ENCODE results near the gene TBK1.

Gene TBK1

GRCh38 chr12:64452559-64453329, 824 bp downstream of the TBK1 start:
- peak; percentile 14 for DNase-seq (ENCODE audit: low spot score)

DNA sequence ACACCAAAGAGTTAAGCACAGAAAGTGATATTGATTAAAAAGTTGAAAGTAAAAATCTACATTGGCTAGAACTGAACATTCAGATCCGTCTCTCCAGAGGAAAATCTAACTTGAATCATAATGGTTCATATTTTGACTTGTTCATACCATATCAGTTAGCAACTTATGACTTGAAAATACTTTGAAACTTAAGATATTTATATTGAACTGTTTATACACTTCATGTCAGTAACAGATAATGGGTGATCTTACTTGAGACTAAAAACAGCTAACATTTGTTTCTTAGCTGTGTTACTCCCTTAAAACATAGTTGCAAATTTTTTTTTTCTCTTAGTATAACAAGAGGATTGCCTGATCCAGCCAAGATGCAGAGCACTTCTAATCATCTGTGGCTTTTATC, 3.6 kb downstream of the TBK1 start:
- no peak for DNase-seq (ENCODE audit: low spot score)

DNA sequence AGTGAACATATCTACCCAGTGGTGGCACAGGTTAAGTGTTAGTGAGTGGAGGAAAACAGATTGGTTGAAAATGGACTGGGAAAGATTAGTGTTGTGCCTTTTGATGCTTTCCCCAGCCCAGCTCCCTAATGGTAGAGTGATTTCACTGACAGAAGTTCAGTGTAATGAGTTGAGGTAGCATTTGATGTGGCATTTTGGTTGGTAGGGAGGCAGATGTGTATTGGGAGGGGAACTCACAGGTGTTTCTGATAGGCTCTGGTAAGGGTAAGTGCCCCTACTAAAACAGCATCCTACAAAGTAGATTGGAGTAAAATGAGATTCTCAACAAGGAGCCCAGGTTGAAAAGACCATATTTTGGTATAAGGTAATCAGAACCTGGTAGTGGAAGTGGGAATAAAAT, 4.2 kb downstream of the TBK1 start:
- DNase-seq (ENCODE audit: low spot score), result no peak

DNA sequence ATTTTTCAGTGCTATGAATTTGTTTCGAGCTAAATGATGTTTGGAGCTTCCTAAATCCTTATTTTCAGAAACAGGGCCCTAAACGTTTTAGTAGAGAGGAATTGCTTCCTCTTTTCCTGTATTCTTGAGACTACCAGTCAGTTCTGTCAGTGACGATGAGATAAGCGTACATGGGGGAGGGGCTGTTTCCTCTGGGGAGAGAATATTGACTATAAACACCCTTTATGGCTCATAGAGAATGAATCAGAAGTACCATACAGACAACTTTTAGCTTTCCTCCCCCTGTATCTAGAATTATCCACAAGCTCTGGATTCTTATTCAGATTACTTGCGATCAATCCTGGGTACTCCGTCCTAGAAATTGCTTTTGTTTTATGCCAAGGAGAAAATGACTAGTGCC, 5.1 kb downstream of the TBK1 start:
- no peak for DNase-seq (ENCODE audit: low spot score)

GRCh38 chr12:64457466-64457865, 5.5 kb downstream of the TBK1 start:
- DNase-seq (ENCODE audit: low spot score), result no peak

DNA sequence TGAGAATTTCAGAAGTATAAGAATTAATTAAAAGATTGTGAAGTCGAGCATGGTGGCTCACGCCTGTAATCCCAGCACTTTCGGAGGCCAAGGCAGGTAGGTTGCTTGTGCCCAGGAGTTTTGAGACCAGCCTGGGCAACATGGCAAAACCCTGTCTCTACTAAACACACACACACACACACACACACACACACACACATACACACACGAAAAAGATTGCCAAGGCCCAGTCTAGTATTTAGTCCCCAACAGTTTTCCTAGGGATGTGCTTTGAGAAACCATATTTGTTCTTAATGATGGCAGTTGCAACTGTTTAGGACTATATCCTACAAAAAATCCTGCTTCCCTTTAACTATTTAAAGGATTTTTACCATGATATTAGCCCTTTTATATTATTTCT, 6.0 kb downstream of the TBK1 start:
- no peak for DNase-seq (ENCODE audit: low spot score)

DNA sequence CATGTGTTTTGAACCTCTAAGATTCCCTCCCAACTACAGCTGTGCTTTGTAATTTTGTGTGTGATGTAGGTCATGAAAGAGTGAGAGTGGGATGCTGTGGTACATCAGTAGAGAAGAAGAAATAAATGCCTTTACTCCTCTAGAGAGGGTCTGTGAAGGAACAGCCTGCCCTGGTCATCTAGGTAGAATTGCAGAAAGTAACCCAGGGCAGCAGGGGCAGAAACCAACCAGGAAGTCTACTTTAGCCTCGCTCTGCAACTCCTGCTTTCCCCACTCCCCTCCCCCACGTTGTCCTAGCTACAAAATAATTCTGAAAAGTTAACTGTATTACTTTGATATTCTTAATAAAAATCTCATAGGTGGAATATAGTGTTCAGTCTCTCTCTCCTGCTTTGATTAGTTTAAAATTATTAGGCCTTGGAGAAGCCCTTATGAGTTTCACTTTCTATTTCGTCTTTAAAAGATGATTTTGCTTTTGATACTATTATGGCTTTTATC, 7.5 kb downstream of the TBK1 start:
- no peak for DNase-seq (ENCODE audit: low spot score)

- DNase-seq (ENCODE audit: low spot score), result no peak
Observed at GRCh38 chr12:64461634-64462414, 9.9 kb downstream of the TBK1 start.

DNA sequence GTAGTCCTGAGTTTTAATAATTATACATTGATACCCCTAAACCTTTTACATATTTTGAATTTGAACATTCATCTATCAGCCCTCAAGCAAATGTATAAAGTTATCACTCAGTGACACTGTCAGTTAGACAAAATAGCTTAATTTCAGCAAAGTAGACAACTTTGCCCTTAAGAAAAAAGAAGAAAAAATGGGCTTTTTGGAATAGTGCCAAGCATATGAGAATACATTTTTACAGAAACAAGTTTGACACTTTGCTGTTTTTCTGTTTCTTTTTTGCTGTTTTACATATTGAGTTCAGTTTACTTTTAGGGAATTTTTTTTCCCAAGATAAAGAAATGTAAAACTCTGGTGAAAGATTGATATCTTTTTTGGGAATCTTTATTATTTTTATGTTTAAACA, 14.3 kb downstream of the TBK1 start:
- no peak for DNase-seq (ENCODE audit: low spot score)

- DNase-seq (ENCODE audit: low spot score), result no peak
Observed at GRCh38 chr12:64468966-64469365, 17.0 kb downstream of the TBK1 start.

GRCh38 chr12:64469455-64470142, 17.7 kb downstream of the TBK1 start:
- no peak for DNase-seq (ENCODE audit: low spot score)

DNA sequence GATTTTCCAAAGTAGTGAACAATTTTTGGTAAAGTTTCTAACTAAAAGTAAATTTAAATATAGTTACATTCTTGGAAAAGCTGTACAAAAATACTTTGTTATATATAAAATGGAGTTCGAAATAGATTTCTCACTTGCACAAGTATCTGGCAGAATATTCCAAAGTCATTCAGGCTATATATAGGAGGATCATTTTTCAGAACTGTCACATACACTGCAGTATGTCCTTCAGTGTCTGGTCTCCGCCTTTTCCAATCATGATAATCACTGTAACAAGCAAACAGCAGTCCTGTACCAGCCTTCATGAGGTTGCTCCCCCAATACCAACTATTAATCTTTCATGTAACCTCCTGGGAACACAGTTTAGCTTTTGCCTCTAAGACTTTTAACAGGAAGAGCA, 18.6 kb downstream of the TBK1 start:
- no peak for DNase-seq (ENCODE audit: low spot score)

GRCh38 chr12:64473176-64473575, 21.3 kb downstream of the TBK1 start:
- DNase-seq (ENCODE audit: low spot score), result no peak

DNA sequence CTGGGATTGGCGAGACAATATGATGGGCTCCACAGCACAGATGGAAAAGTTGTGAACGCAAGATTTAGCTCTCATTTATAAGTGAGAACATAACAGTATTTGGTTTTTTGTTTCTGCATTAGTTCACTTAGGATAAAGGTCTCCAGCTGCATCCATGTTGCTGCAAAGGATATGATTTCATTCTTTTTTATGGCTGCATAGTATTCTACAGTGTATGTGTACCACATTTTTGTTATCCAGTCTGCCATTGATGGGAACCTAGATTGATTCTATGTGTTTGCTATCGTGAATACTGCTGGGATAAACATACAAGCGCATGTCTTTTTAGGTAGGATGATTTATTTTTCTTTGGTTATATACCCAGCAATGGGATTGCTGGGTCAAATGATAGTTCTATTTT, 23.6 kb downstream of the TBK1 start:
- DNase-seq (ENCODE audit: low spot score), result no peak

DNA sequence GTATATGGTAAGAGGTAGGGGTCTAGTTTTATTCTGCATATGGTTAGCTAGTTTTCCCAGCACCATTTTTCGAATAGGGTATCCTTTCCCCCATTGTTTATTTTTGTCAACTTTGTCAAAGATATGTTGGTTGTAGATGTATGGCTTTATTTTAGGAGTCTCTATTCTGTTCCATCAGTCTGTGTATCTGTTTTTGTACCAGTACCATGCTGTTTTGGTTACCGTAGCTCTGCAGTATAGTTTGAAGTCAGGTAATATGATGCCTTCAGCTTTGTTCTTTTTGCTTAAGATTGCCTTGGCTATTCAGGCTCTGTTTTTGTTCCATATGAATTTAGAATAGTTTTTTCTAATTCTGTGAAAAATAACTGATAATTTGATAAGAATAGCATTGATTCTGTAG, 24.9 kb downstream of the TBK1 start:
- DNase-seq (ENCODE audit: low spot score), result no peak

DNA sequence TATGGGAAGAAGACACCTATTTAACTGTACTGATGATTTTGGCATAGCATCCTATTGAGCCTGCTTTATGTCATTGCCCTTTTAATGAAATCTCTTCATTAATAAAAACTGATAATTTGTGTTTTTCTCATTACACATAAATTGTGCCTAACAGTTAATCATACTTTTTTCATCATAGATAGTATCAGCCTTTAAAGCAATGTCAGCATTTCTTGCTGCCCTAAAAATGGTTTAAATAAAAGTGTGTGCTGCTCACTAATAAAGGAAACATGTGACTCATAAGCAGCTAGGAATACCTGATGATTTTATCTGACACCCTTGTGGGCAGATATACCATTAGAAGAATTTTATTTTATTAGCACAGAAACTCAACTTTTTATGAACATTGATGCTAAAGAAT, 26.7 kb downstream of the TBK1 start:
- DNase-seq (ENCODE audit: low spot score), result no peak

- DNase-seq (ENCODE audit: low spot score), result no peak
Observed at GRCh38 chr12:64480148-64480547, 28.2 kb downstream of the TBK1 start.

DNA sequence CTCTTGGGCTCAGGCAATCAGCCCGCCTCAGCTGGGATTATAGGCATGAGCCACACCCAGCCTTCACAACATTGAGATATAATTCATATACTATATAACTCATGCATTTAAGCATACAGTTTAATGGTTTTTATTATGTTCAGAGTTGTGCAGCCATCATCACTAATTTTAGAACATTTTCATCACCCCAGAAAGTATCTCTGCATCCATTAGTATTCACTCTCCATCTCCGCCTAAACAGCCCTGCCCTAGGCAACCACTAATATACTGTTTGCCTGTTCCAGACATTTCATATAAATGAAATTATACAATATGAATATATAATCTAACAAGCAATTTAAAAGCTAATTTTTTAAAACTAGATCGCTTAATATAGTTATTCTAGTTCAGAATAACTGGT, 34.7 kb downstream of the TBK1 start:
- DNase-seq (ENCODE audit: low spot score), result no peak

DNA sequence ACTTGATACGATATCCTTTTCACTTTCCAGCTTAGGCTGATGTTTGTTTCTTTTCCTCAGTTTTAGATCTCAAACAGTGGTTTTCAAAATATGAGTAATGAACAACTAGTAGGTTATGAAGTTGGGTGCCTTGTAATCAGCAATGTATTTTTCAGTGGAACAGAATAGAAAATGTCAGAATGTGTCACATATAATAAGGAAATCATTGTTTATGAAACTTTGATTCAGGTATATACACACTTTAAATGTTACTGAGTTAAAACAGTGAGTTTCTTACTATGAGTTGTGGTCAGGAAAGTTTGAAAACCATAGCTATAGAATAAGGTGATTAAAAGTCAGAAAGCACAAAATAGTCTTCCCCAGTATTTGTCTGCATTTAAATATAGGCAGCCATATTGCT, 39.8 kb downstream of the TBK1 start:
- no peak for DNase-seq (ENCODE audit: low spot score)

- DNase-seq (ENCODE audit: low spot score), result no peak
Observed at GRCh38 chr12:64493513-64493912, 41.6 kb downstream of the TBK1 start.

GRCh38 chr12:64494998-64495729, 43.2 kb downstream of the TBK1 start:
- no peak for DNase-seq (ENCODE audit: low spot score)

DNA sequence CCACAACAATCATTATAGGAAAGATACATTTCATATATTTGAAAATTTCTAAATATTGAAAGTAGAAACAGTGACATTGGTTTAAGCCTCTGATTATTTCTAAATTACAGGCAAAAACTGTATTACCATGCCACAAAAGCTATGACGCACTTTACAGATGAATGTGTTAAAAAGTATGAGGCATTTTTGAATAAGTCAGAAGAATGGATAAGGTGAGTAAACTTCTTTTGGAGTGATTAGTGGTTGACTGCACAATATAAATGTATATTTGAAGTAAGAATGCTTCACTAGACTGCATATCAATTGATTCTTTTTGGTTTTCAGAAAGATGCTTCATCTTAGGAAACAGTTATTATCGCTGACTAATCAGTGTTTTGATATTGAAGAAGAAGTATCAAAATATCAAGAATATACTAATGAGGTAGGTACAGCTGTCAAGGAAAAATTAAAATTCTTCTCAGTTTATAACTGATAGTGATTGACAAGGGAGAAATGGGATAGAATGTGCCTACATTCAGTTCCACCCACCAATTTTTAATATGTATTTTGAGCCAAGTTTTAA, 45.0 kb downstream of the TBK1 start:
- no peak for DNase-seq (ENCODE audit: low spot score)

Measured in globus pallidus (tissue), 1 donor.